Measurements from ENCODE around the gene ENTR1.

ENTR1 gene, protein sequence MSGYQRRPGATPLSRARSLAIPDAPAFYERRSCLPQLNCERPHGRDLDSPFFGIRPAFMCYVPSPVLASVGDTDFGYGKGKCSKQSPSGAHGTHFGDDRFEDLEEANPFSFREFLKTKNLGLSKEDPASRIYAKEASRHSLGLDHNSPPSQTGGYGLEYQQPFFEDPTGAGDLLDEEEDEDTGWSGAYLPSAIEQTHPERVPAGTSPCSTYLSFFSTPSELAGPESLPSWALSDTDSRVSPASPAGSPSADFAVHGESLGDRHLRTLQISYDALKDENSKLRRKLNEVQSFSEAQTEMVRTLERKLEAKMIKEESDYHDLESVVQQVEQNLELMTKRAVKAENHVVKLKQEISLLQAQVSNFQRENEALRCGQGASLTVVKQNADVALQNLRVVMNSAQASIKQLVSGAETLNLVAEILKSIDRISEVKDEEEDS

DNA sequence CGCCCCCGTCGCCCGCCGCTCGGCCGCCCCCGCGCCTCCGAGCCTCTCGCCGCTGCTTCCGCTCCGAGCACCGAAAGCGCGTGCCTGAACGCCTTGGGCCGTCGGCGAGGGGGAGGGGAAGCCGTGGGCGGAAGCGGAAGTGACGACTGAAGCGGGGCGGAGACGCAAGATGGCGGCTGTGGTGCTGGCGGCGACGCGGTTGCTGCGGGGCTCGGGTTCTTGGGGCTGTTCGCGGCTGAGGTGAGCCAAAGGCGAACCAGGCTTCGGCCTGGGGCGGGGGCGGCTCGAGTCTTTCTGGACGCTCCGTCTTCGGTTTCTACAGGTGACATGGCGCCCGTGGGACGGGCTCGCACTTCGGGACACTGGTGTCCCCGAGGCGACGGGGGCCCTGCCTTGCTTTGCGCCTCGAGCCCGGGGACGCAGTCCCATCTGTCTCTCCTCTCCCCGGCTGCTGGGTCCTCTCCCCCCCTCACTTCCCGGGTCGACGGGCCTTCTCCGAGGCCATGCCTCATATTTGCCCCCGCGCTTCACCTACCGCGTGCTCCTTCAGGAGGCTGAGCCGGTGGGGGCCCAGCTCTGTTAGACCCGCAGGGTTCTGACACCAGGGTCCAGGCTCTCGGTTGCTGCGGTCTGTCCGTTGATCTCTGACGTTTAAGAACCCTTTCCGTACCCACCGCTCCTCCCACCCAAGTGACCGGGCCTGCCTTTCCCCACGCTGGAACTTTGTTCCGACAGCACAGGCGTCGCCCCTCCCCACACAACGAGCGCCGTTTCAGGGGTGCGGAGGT is at the start of gene ENTR1, which contains the start of gene PMPCA:
Gene ENTR1, minus strand, starts transcription at position 115 of the 788 bp plus-strand sequence. CDS start 217 bp downstream, outside the sequence.
Gene PMPCA, plus strand, starts transcription at position 159 of the 788 bp plus-strand sequence. Its CDS starts 11 bp downstream, at position 170.
- Histone ChIP-seq H4K20me1 (peaks cover 51% of the 10 kb centered on the region), H3K27me3 (no peaks in the 10 kb centered on the region), H3K4me2 (peak within 1 kb of the TSS; percentile 91), H3K9me3 (no peaks in the 10 kb centered on the region), H3K36me3 (peaks cover 63% of the 10 kb centered on the region), H3K4me3 (peak within 1 kb of the TSS; percentile 100), H3K27ac (peak within 1 kb of the TSS; percentile 96), H3K4me1 (peaks cover 46% of the 10 kb centered on the region), H3K9ac (peak within 1 kb of the TSS; percentile 97)
- TF ChIP-seq Cebpa-rat (IDR thresholded peaks at IDR 0.05): no peak

DNA sequence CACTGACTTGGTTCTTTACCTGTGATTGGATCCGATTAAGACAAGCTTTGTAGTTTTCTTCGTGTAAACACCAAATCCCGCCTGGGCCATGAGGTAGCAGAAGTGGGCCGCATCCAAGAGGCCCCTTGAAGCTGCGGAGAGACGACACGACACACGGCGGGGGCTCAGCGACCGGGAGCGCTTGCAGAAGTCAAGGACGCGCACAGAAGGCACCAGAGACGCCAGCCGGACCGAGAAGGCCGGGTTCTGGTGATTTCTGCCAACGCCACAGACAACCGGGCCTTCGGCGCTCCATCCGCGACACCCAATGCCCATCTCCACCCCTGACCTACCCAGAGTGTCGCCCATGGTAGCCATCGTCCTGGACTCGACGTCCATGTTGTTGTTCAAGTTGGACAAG is 49.0 kb upstream of the ENTR1 start:
- Histone ChIP-seq H3K4me1 (peaks cover 16% of the 10 kb centered on the region), H3K36me3 (peaks cover 100% of the 10 kb centered on the region), H3K27ac (no peak overlapping the region), H3K9me3 (no peaks in the 10 kb centered on the region), H3K4me3 (no peak overlapping the region), H4K20me1 (peaks cover 94% of the 10 kb centered on the region), H3K9ac (no peak overlapping the region), H3K4me2 (no peak overlapping the region), H3K27me3 (no peaks in the 10 kb centered on the region)
- no peak for TF ChIP-seq Cebpa-rat (IDR thresholded peaks at IDR 0.05)

DNA sequence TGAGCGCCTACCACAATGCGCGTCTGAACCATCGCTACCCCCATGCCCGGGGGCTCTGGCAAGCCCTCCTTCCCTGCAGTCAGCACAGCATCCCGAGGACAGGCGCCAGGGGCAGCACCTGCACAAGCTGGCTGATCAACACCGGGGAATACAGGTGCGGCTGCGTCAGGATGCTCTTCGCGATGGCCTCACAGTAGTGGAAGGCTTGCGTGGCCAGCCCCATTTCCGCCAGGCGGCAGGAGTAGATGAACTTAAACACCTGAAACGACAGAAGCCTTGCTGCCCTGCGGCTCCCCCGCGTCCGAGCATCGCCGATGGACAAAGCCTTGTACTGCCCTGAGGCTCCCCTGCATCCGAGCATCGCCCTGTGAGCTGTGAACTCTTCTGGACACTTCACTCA is 46.9 kb upstream of the ENTR1 start:
- peaks cover 99% of the 10 kb centered on the region for H3K36me3 ChIP-seq
- TF ChIP-seq Cebpa-rat (IDR thresholded peaks at IDR 0.05): no peak
- H3K9ac ChIP-seq: no peak overlapping the region
- H3K4me2 ChIP-seq: no peak overlapping the region
- peaks cover 37% of the 10 kb centered on the region for H3K4me1 ChIP-seq
- H4K20me1 ChIP-seq: peaks cover 94% of the 10 kb centered on the region
- no peaks in the 10 kb centered on the region for H3K9me3 ChIP-seq
- no peak overlapping the region for H3K27ac ChIP-seq
- H3K4me3 ChIP-seq: no peak overlapping the region
- H3K27me3 ChIP-seq: no peaks in the 10 kb centered on the region

DNA sequence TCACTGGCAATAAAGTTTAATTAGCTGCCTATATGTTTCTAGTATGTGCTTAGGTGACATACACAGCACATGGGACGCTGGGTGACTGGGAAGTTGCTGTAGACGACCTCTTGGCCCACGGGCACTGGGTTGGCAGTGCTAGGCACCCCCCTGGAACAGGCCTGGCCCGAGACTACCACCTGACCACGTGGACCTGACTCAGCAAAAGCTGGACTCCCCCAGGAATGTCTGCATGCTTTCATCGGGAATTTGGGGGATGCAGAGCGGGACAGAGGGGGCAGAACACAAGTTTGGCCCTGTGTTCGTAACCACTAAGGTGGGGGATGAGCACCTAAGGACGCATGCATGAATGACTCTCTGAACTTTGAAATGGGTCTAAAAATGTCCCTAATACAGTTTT is 45.8 kb upstream of the ENTR1 start:
- Histone ChIP-seq H4K20me1 (peaks cover 94% of the 10 kb centered on the region), H3K4me2 (no peak overlapping the region), H3K4me1 (peaks cover 47% of the 10 kb centered on the region), H3K36me3 (peaks cover 92% of the 10 kb centered on the region), H3K9ac (no peak overlapping the region), H3K27me3 (no peaks in the 10 kb centered on the region), H3K27ac (no peak overlapping the region), H3K4me3 (no peak overlapping the region), H3K9me3 (no peaks in the 10 kb centered on the region)
- no peak for TF ChIP-seq Cebpa-rat (IDR thresholded peaks at IDR 0.05)

DNA sequence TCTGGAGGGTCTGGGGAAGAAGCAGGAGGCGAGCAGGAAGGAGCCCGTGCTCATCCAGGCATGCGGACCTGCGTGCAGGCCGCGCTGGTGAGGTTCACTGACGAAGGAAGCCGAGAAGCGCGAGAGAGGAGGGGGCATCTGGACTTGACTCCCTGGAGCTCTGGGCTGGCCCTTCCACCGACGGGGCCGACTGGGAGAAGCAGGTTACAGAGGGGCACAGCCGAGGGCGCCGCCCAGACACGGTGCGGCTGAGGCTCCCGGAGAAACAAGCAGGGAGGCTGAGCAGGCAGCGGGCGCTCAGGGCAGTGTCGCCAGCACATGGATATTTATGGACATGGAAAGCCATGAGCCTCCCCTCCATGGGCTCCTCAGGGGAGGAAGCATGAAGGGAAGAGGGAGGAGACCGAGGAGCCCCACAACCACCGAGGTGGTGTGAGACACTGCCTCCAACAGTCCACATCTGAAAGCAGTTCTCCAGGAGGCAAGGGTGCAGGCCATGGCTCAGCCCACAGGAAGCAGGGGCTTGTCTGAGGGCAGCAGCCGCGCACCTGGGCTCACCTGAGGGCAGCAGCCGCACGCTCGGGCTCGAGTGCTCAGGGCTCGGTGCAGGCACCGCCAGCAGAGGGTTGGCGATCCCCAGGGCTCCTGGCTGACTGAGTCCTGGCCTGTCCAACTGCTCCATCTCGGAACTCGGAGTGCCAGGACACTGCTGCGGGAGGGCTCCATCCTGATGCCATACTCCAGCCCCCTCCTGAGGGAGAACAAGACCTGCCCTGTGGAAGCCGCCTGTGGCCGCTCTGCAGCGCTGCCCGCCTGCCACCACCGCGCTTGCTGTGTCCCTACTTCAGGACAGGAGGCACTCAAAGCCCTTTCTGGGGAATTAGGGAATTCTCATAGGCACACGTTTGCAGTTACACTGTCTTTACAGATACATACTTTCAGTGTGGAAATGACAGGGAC is 44.9 kb upstream of the ENTR1 start:
- H3K4me1 ChIP-seq: peaks cover 57% of the 10 kb centered on the region
- H3K36me3 ChIP-seq: peaks cover 92% of the 10 kb centered on the region
- H3K9me3 ChIP-seq: no peaks in the 10 kb centered on the region
- H3K27me3 ChIP-seq: no peaks in the 10 kb centered on the region
- peaks cover 96% of the 10 kb centered on the region for H4K20me1 ChIP-seq
- peak overlapping the region; percentile 36; the same call in 1 of the 2 replicates for H3K9ac ChIP-seq
- H3K4me2 ChIP-seq: peak overlapping the region; percentile 76
- peak overlapping the region; percentile 65 for H3K27ac ChIP-seq
- H3K4me3 ChIP-seq: no peak overlapping the region
- TF ChIP-seq Cebpa-rat (IDR thresholded peaks at IDR 0.05): no peak

DNA sequence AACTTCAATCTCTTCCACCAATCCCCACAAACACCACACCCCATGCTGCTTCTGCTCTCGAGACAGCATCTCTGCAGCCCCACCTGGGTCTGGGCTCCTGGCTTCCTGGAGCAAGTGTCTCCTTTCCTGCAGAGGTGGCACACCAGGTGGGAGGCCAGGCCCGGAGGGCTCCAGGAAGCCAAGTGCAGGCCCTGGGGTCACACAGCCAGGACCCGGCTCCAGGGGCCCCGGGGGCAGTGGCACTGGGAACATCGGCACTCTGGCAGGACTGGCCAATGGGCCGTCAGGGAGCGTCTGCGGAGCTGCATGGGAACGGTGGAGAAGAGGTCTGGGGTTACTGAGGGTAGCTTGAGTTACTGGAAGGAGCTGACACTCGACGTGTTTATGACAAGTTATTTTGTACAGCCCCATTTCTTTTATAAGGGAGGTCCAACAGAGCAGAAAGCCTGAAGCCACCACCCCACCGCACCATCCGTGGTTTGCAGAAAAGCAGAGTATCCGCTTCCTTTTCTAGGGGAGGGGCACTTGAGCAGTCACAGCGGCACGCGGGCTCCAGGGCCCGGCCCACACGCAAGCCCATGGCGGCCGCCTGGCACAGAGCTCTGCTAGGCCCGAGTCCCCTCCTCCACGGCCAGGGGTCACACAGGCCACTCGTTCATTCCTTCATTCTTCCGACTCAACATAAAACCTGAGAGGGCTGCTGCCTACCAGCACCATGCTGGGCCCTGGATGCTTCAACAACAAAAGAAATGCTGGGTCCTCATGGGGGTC is 43.8 kb upstream of the ENTR1 start:
- peak overlapping the region; percentile 76 for H3K4me2 ChIP-seq

DNA sequence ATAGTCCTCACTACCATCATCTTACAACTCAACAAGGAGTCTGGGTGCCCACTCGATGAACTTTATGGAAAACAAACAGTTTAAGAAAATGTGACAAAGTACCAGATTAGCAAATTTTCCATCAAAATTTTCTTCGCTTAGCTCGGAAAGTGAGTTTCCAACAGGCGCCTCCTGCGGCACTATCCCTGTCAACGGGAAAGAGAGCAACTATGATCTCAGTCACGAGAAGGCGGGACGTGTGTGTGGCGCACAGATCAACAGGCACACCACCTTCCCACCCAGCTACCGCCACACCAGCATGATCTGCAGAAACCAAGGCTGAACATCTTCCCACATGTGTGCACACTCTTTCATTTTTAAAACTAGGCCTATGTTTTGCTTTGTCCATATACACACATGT is 42.9 kb upstream of the ENTR1 start:
- Histone ChIP-seq H3K9me3 (no peaks in the 10 kb centered on the region), H3K27ac (no peak overlapping the region), H3K4me2 (peak overlapping the region; percentile 76), H3K36me3 (peaks cover 92% of the 10 kb centered on the region), H4K20me1 (peaks cover 98% of the 10 kb centered on the region), H3K27me3 (no peaks in the 10 kb centered on the region), H3K4me1 (peaks cover 75% of the 10 kb centered on the region), H3K4me3 (no peak overlapping the region), H3K9ac (no peak overlapping the region)
- no peak for TF ChIP-seq Cebpa-rat (IDR thresholded peaks at IDR 0.05)

More for the DNA sequence above, 43.8 kb upstream of the ENTR1 start:
- no peaks in the 10 kb centered on the region for H3K9me3 ChIP-seq
- H3K27ac ChIP-seq: peak overlapping the region; percentile 65
- H4K20me1 ChIP-seq: peaks cover 97% of the 10 kb centered on the region
- peaks cover 92% of the 10 kb centered on the region for H3K36me3 ChIP-seq
- TF ChIP-seq Cebpa-rat (IDR thresholded peaks at IDR 0.05): no peak
- no peaks in the 10 kb centered on the region for H3K27me3 ChIP-seq
- H3K9ac ChIP-seq: peak overlapping the region; percentile 36; the same call in 1 of the 2 replicates
- no peak overlapping the region for H3K4me3 ChIP-seq
- H3K4me1 ChIP-seq: peaks cover 66% of the 10 kb centered on the region

DNA sequence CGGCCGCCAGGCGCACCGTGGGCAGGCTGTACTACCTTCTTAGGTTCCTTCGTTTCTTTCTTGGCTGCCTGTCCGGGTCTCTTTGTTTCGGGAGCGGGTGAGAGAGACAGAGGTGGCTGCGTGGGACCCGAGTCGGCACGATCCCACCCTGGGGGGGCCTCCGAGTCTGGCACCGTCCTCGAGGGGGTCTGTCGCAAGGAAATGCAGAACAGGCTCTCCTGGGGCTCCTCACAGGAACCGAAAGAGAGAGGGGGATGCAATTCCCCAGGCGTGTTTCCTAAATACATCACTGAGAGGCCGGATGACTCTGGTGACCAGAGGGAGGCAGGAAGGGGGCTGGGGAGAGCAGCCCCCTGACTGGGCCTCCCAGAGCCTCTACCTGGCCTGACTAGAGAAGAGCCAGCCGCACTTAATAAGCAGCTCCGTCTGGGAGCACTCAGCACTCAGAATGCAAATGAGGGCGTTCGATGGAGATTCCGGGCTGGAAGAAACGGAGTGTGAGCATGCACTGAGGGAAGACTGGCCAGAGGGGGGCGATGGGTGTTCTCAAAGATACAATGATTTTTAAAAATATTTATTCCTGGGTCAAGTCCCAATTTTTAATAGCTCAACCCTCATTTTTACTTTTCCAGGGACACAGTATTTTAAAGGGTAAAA is 40.9 kb upstream of the ENTR1 start:
- Histone ChIP-seq H3K4me1 (peaks cover 95% of the 10 kb centered on the region), H4K20me1 (peaks cover 100% of the 10 kb centered on the region), H3K27ac (no peak overlapping the region), H3K4me2 (peak overlapping the region; percentile 91), H3K36me3 (peaks cover 85% of the 10 kb centered on the region), H3K27me3 (no peaks in the 10 kb centered on the region), H3K9ac (peak overlapping the region; percentile 47; the same call in 1 of the 2 replicates), H3K9me3 (no peaks in the 10 kb centered on the region), H3K4me3 (peak overlapping the region; percentile 40)
- TF ChIP-seq Cebpa-rat (IDR thresholded peaks at IDR 0.05): no peak
